Measurements from ENCODE around the gene POC1A. TPM values are rescaled to one million over a fixed set of nuclear protein-coding genes. Genes with fewer than 3 reads are reported as not detected.

Gene POC1A
- 3.1 TPM for total RNA-seq
- polyA plus RNA-seq (ENCODE audit: insufficient read depth in 1 of 8, insufficient read length in 8 of 8, low replicate concordance in 1 of 8), result 1 to 10 TPM; 4.2 to 7.5 (median 5.7) TPM
- long read RNA-seq, donor 1, partial matches to known transcripts, result 0 of 1 reads
- long read RNA-seq, donor 1, other reads (novel, unspliced or antisense), result 0 of 1 reads
- long read RNA-seq, donor 2, partial matches to known transcripts, result 0 of 1 reads
- long read RNA-seq, donor 2, other reads (novel, unspliced or antisense), result 0 of 1 reads
- long read RNA-seq, donor 3, partial matches to known transcripts, result 0 of 1 reads
- long read RNA-seq, donor 3, other reads (novel, unspliced or antisense), result 0 of 1 reads
- long read RNA-seq, donor 4, partial matches to known transcripts, result 0 of 1 reads
- long read RNA-seq, donor 4, other reads (novel, unspliced or antisense), result 0 of 1 reads
- long read RNA-seq, donor 5, partial matches to known transcripts, result 0 of 5 reads
- long read RNA-seq, donor 5, other reads (novel, unspliced or antisense), result 0 of 5 reads
- long read RNA-seq, donor 6, partial matches to known transcripts, result 0 of 3 reads
- long read RNA-seq, donor 6, other reads (novel, unspliced or antisense), result 0 of 3 reads
- long read RNA-seq, donor 7, partial matches to known transcripts, result 0 of 4 reads
- long read RNA-seq, donor 7, other reads (novel, unspliced or antisense), result 0 of 4 reads
- long read RNA-seq, donor 8, partial matches to known transcripts, result 0 of 3 reads
- long read RNA-seq, donor 8, other reads (novel, unspliced or antisense), result 0 of 3 reads
- long read RNA-seq, donor 9, partial matches to known transcripts, result 0 of 1 reads
- long read RNA-seq, donor 9, other reads (novel, unspliced or antisense), result 0 of 1 reads
- long read RNA-seq, donor 10, partial matches to known transcripts, result 16 of 19 reads
- long read RNA-seq, donor 10, other reads (novel, unspliced or antisense), result 0 of 19 reads
- long read RNA-seq, donor 11, partial matches to known transcripts, result 0 of 1 reads
- long read RNA-seq, donor 11, other reads (novel, unspliced or antisense), result 0 of 1 reads

GRCh38 chr3:52154135-52155094, at the start of gene POC1A:
Gene POC1A (minus strand): TSS chr3:52154423. CDS start chr3:52154372, 51 bp downstream.
- WGBS (ENCODE audit: insufficient coverage), result under 1% methylated on average over 80 of the region's 83 CpGs
- Histone ChIP-seq H3K36me3 (ENCODE audit: control insufficient read depth, insufficient read depth, low read length) (peaks cover 8% of the 10 kb centered on the region), H3K4me1 (ENCODE audit: control insufficient read depth, insufficient read depth, low read length) (peaks cover 14% of the 10 kb centered on the region), H3K9me3 (replicated peaks; ENCODE audit: control insufficient read depth, low read depth, low read length) (no peaks in the 10 kb centered on the region), H3K27me3 (ENCODE audit: control insufficient read depth, insufficient read depth, low read length) (no peaks in the 10 kb centered on the region), H3K4me3 (ENCODE audit: low read length) (peak within 1 kb of the TSS; percentile 81), H3K27ac (ENCODE audit: low read length) (peak within 1 kb of the TSS; percentile 98)
- DNase-seq, result peak; percentile 98

- no CpG with 5 or more reads among the region's 1 CpG for WGBS (ENCODE audit: insufficient coverage)
- peaks cover 7% of the 10 kb centered on the region for H3K4me1 ChIP-seq (ENCODE audit: control insufficient read depth, insufficient read depth, low read length)
- no peak overlapping the region for H3K27ac ChIP-seq (ENCODE audit: low read length)
Observed at GRCh38 chr3:52203701-52204100, 49.5 kb upstream of the POC1A start.

GRCh38 chr3:52202384-52203077, 48.3 kb upstream of the POC1A start:
- no peaks in the 10 kb centered on the region for H3K9me3 ChIP-seq (replicated peaks; ENCODE audit: control insufficient read depth, low read depth, low read length)
- H3K4me1 ChIP-seq (ENCODE audit: control insufficient read depth, insufficient read depth, low read length), result peaks cover 13% of the 10 kb centered on the region
- H3K36me3 ChIP-seq (ENCODE audit: control insufficient read depth, insufficient read depth, low read length), result peaks cover 65% of the 10 kb centered on the region
- H3K4me3 ChIP-seq (ENCODE audit: low read length), result no peak overlapping the region
- no peak overlapping the region for H3K27ac ChIP-seq (ENCODE audit: low read length)
- peak; percentile 44 for DNase-seq
- no peaks in the 10 kb centered on the region for H3K27me3 ChIP-seq (ENCODE audit: control insufficient read depth, insufficient read depth, low read length)
- 88% methylated on average over 1 of the region's 4 CpGs for WGBS (ENCODE audit: insufficient coverage)

More at GRCh38 chr3:52203701-52204100, 49.5 kb upstream of the POC1A start:
- no peak for DNase-seq
- Histone ChIP-seq H3K27me3 (ENCODE audit: control insufficient read depth, insufficient read depth, low read length) (no peaks in the 10 kb centered on the region), H3K36me3 (ENCODE audit: control insufficient read depth, insufficient read depth, low read length) (peaks cover 76% of the 10 kb centered on the region), H3K4me3 (ENCODE audit: low read length) (no peak overlapping the region), H3K9me3 (replicated peaks; ENCODE audit: control insufficient read depth, low read depth, low read length) (no peaks in the 10 kb centered on the region)

GRCh38 chr3:52200981-52201679, 46.9 kb upstream of the POC1A start:
- H3K4me3 ChIP-seq (ENCODE audit: low read length), result no peak overlapping the region
- H3K36me3 ChIP-seq (ENCODE audit: control insufficient read depth, insufficient read depth, low read length), result peaks cover 55% of the 10 kb centered on the region
- H3K27ac ChIP-seq (ENCODE audit: low read length), result no peak overlapping the region
- no peak for DNase-seq
- H3K27me3 ChIP-seq (ENCODE audit: control insufficient read depth, insufficient read depth, low read length), result no peaks in the 10 kb centered on the region
- peaks cover 22% of the 10 kb centered on the region for H3K4me1 ChIP-seq (ENCODE audit: control insufficient read depth, insufficient read depth, low read length)
- no peaks in the 10 kb centered on the region for H3K9me3 ChIP-seq (replicated peaks; ENCODE audit: control insufficient read depth, low read depth, low read length)
- WGBS (ENCODE audit: insufficient coverage), result 100% methylated on average over 1 of the region's 5 CpGs

- Histone ChIP-seq H3K4me3 (ENCODE audit: low read length) (peak overlapping the region; percentile 91), H3K36me3 (ENCODE audit: control insufficient read depth, insufficient read depth, low read length) (peaks cover 34% of the 10 kb centered on the region), H3K9me3 (replicated peaks; ENCODE audit: control insufficient read depth, low read depth, low read length) (no peaks in the 10 kb centered on the region), H3K27me3 (ENCODE audit: control insufficient read depth, insufficient read depth, low read length) (no peaks in the 10 kb centered on the region), H3K27ac (ENCODE audit: low read length) (peak overlapping the region; percentile 20), H3K4me1 (ENCODE audit: control insufficient read depth, insufficient read depth, low read length) (peaks cover 25% of the 10 kb centered on the region)
- WGBS (ENCODE audit: insufficient coverage), result 79% methylated on average over 4 of the region's 14 CpGs
- no peak for DNase-seq
Observed at GRCh38 chr3:52198643-52199608, 44.7 kb upstream of the POC1A start.

GRCh38 chr3:52197842-52198625, 43.8 kb upstream of the POC1A start, which contains the start of gene ALAS1:
Gene ALAS1 (plus strand): TSS chr3:52198160. CDS start chr3:52199242, 1,082 bp downstream.
- Histone ChIP-seq H3K4me1 (ENCODE audit: control insufficient read depth, insufficient read depth, low read length) (peaks cover 26% of the 10 kb centered on the region), H3K27me3 (ENCODE audit: control insufficient read depth, insufficient read depth, low read length) (no peaks in the 10 kb centered on the region), H3K4me3 (ENCODE audit: low read length) (peak within 1 kb of the TSS; percentile 91), H3K36me3 (ENCODE audit: control insufficient read depth, insufficient read depth, low read length) (peaks cover 25% of the 10 kb centered on the region), H3K27ac (ENCODE audit: low read length) (peak within 1 kb of the TSS; percentile 77), H3K9me3 (replicated peaks; ENCODE audit: control insufficient read depth, low read depth, low read length) (no peaks in the 10 kb centered on the region)
- peak; percentile 96 for DNase-seq
- WGBS (ENCODE audit: insufficient coverage), result under 1% methylated on average over 68 of the region's 71 CpGs

GRCh38 chr3:52197499-52197841, 43.2 kb upstream of the POC1A start:
- no peak for DNase-seq
- 63% methylated on average over 7 of the region's 10 CpGs for WGBS (ENCODE audit: insufficient coverage)
- Histone ChIP-seq H3K9me3 (replicated peaks; ENCODE audit: control insufficient read depth, low read depth, low read length) (no peaks in the 10 kb centered on the region), H3K27ac (ENCODE audit: low read length) (peak overlapping the region; percentile 77), H3K4me3 (ENCODE audit: low read length) (peak overlapping the region; percentile 91), H3K4me1 (ENCODE audit: control insufficient read depth, insufficient read depth, low read length) (peaks cover 32% of the 10 kb centered on the region), H3K36me3 (ENCODE audit: control insufficient read depth, insufficient read depth, low read length) (peaks cover 20% of the 10 kb centered on the region), H3K27me3 (ENCODE audit: control insufficient read depth, insufficient read depth, low read length) (no peaks in the 10 kb centered on the region)

All from muscle of leg (tissue), 16 donors.